GM18873 (cell line): ENCODE data around the gene MPRIP.

Experiments
- ATAC-seq: cut with Tn5 transposase; IDR thresholded peaks from one replicate; pipeline ENCODE4 v1.9.1; 2021; ENCODE audit warnings: mild to moderate bottlenecking, moderate library complexity, moderate number of reproducible peaks; ENCODE audit not compliant: unreplicated experiment, low FRiP score

The MPRIP gene

DNA sequence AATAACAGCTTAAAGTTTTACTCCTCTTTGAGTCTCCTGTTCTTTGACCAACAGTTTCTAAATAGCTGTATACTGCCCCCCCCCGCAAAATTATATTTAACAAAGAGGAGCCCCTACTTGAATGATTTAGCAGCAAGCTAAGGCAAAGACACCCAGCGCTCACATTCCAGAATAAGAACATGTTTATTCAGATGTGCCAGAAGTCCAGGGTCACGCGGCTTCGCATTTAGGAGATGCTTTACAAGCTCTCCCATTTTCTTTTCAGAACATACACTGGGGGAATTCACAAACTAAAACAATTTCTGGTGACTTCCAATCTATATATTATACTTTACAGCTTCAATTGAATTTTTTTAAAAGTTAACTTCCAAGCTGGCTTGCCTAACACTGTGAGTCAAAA lies 158.6 kb downstream of the MPRIP start:
- ATAC-seq, result no peak

DNA sequence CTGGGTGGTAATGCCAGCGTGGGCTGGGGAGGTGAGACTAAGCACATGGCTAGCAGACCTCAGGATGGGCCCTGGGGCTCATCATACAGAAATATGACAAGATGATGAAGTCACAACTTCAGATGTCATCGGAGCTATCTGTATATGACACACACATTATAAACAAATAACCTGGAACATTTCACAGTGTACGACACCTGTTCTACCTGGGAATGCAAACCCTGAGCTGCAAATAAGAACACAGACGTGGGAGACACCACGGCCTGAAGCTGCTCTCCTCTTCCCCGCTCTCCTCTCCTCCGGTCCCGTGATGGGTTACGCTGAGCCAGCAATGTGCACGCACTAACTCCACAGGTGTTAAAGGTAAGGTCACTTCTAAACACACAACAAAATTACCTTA lies 159.0 kb downstream of the MPRIP start:
- ATAC-seq, result no peak

DNA sequence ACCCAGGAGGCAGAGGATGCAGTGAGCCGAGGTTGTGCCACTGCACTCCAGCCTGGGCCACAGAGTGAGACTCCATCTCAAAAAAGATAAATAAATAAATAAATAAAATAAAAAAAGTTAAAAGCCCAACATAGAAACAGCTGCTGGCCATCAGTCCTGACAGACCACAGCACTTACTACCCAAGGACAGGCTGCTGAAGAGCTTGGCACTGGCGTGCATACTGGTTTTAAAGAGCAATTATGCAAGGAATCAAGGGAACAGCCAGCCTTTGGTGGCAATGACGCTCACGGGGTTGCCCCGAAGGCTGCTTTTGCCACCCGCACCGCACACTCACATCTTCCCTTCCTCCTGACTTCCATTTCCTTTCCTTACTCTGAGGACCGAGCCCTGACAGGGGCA lies 159.7 kb downstream of the MPRIP start:
- no peak for ATAC-seq

DNA sequence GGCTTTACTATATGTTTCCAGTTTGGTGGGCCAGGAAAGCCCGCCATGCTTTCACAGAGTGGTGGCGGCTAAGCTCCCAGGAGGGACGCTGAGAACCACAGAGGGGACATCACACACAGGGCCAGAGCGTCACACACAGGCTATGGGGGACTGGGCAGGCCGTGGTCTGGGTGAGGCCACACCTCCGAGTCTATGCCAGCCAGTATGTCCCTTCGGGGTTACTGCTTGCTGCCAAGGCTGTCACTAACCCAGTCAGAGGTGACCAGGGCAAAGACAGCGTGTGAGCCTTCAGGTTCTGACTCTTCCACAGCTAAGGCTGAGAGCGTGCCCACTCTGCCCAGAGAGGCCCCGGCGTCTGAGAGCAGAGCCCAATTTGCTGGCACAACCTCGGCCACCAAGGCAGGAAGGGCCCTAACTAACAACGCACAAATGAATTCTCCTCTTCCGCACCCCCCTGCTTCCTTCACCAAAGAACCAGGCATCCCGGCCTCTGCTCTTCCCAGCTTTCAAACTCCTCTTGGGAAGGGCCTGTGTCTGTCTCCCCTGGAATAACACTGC lies 161.0 kb downstream of the MPRIP start:
- no peak for ATAC-seq

DNA sequence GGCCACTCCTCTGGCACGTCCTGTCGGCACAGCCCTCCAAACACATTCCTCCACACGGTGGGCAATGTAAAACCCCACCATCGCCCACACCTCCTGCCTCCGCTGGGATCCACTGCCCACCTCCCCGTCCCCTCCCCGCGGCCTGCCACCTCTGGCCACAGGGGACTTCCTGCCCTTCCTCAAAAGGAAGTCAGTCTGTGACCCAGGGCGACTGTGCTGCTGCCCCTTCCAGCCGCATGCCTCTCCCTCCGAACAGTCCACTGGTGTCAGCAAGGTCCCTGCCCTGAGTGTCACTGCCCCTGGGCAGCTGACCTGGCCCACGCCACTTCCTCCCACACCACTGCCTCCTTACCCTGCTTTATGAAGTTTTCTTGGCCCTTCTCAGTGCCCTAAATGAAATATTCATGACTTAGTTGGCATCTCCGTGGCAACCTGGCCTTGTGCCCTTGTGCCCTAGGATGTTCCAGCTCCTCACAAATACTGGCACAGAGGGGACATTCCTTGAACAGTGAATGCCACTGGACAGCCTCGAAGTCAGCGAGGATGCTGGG lies 161.9 kb downstream of the MPRIP start:
- no peak for ATAC-seq

DNA sequence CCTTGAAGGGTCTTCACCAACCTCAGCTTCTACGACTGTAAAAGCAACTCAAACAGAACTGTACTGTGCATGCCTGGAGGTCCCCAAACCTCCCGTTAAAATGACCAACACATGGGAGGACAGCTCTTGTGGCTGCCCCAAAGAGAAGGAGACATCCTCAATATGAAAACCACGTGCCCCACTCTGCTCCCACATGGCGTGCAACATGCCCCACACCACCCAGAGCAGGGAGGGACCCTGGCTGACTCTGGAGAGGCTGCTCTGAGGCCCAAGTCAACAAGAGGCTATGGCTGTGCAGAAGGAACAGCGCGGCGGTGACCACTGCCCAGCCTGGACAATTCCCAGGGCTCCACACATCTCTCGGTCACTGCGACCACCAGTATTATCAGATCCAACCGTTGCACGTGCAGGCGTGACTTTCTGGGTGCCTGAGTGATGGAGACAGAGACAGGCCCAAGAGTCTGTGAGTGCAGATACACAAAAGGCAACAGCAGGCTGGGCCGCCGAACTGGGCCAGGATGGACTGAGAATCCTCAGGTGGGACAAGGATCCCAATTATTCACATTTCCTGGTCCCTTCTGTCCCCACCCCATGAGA lies 162.5 kb downstream of the MPRIP start:
- no peak for ATAC-seq

DNA sequence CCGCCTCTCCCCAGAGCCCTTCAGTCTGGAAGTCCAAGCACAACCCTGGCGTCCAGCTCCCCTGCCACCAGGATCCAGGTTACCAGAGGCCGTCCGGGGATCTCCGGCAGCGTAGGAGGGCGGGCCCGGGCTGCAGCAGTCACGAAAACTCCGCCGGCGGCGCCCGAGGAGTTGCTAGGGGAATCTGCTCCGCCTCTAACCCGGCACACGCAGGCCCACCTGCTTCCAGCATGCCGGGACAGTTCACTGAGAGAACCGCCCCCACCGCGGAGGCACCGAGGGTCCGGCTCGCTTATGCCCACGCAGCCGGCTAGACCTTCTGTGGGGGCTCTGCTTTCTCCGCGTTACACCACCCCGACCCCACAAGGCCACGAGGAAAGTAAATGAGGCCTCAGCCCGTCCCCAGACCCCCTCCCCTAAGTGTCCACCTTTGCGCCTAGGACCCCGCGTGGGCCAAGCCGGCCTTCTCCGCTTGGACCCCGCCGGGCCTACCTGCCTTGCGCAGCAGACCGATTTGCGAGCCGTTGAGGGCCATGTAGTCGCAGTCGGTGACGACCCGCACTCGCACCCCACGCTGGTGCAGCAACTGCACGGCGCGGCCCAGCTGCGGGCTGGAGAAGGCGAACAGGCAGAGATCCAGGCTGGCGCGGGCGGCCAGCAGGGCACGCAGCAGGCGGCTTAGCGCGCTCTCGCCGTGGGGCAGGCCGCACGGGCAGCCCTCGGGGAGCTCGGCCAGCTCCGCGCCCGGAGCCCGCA lies 163.3 kb downstream of the MPRIP start:
- ATAC-seq, result peak; percentile 29

DNA sequence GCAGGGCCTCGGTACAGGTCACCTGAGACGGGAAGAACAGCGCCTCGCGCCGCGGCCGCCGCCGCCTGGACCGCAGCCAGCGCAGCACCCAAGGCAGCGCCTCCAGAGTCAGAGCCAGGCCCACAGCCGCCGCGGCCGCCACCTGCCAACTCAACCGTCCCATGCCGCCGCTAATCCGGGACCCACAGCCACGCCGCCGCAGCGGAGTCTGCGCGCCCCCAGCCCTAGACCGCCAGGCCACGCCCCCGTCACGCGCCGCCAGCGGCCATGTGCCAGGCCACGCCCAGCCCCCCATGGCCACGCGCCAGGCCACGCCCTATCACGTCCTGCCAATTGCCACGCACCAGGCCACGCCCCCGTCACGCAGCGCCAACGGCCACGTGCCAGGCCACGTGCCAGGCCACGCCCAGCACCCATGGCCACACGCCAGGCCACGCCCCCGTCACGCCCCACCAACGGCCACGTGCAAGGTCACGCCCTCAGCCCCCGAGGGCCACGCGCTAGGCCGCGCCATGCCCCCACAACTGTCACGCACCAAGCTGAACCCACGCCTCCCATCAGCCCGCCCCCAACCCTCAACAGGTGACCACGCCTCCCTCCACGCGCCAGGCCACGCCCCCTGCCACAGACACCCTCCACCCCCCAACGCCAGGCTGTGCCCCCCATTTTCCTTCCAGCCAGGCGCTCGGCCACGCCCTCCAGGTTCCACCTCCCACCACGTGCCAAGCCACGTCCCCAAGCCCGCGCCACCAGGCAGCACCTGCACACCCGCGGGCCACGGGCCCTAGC lies 164.1 kb downstream of the MPRIP start, which contains the start of gene PLD6:
TSS of gene PLD6 (minus strand) at position 210 of the 789 bp plus-strand sequence. CDS start at position 163, 47 bp downstream.
- peak; percentile 47 for ATAC-seq

DNA sequence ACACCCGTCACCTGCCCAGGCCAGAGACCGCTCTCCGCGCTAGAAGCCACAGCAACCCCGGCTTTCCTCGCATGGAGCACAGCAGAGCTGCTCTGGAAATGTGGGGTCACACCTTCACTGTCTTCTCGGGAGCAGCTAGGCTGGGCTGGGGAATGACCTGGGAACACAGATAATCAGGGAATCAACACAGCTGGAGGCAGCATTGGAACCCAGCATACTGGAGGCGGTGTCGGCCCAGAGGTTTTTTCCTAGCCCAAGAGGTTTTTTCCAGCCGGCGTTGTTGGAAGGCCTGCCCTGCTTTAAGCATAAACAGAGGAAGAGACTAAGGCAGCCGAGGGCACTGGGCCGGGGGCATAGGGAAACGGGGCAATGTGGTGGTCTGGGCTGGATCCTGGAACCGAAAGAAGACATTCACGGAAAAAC lies 164.7 kb downstream of the MPRIP start:
- ATAC-seq, result no peak

DNA sequence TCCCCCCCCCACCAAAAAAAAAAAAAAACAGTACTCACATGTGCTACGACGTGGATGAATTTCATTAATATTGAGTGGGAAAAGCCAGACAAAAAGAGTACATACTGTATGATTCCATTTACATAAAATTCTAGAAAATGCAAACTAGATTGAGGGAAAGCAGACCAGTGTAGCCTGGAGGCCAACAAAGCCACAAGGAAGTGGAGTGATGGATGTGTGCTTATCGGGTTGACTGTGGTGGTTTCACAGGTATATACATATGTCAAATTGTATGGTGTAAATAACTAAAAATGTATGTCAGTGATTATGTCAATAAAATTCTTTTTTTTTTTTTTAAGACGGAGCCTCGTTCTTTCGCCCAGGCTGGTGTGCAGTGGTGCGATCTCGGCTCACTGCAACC lies 165.7 kb downstream of the MPRIP start:
- no peak for ATAC-seq

DNA sequence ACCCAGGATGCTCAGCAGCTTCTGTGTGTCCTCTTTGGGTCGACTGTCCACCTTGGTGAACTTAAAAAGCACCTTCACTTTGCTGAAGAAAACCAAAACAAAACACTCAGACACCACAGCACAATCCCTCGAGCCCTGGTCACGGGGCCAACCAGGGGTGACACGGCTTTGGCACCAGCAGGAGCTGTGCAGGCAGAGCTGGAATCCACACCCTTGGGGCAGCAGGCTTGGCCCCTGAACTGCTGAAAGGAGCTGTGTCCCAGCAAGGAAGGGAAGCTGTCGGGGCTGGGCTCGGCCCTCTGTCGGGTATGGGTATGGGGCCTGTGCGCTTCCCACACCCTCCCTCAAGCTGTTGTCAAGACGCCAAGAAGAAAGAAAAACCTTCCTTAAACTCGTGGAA lies 171.5 kb downstream of the MPRIP start:
- no peak for ATAC-seq

DNA sequence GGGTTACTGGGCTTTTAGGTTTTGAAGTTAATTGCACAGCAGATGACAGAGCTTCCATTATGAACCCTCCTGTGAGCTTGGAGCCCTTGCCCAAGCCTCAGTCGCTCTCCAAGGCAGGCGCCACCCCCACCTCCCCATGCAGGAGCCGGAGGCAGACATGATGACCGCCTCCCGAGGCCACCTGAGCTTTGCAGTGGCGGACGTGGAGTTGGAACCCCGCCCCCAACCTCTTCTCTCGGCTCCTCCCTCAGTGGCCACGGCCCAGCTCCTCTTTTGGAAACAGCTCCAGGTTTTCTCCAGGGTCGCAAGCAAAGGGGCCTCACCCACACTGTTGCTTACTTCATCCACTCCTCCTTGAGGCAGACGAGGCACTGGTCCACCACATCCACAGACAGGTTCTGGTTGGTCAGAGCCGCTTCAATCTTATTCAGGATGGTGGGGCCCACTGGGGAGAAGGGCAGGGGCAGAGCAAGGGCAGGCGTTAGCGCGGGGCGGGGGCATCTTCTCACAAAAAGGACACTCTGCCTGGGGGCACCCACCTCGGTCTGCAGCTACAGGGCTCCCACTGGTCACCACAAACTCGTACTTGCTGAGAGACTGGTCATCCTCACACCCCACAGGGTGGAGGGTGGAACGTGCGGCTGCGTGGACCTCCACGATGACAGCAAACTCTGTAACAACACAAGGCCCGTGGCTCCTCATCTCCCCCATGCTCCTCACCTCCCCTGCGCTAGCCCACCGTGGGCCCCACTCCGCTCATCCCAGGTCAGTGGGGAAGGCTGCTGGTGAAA lies 172.6 kb downstream of the MPRIP start:
- no peak for ATAC-seq

DNA sequence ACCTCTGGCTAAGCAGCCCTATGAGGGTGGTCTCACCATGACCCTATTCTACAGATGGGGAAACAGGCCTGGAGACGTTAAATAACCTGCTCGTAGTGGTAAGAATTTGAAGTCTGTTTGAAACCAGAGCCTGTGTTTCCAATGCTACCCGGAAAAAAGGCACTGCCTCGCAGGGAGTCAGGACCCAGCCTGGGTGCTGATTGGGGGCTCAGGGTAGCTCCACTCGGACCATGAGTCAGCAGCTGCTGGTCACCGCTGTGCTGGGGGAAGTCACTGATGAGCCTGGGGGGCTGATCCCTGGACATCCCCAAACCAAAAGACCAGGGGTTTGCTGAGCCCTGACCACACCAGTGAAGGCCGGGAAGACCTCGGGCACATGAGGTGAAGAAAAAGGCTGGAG lies 173.3 kb downstream of the MPRIP start:
- no peak for ATAC-seq

DNA sequence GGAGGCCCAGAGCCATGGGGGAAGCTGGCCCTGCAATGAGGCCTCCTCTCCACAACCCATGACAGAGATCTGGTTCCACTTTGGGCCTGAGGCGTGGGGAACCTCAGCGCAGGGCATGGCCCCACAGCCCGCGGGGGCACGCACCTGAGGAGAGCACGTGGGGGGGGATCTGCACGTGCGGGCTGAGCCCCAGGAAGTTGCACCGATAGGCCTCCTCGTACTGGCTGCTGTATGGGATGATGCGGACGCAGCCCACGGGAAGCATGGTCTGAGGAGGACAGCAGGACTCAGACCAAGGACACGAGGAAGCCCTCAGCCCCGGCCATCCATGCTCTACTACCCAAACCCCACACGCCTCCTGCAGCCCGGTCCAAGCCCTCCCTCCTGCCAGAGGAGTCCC lies 174.0 kb downstream of the MPRIP start:
- ATAC-seq, result no peak

DNA sequence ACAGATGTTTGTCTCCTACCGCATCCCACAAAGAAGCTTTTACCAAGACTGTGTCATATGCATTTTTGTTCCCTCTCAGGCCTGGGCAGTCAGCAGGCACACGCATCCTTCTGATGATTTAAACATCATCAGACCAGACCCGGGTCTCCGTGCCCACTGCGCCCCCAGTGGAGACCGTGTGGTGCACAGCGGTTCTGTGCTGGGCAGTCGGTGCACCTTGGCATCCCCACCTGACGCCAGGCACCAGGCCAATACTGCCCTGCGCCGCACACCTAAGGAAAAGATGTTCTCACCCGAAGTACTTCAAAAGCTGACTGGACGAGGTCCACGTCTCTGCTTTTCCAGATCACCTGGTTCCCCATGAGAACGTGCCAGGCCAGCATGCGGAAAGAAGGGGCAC lies 174.5 kb downstream of the MPRIP start:
- ATAC-seq, result no peak

DNA sequence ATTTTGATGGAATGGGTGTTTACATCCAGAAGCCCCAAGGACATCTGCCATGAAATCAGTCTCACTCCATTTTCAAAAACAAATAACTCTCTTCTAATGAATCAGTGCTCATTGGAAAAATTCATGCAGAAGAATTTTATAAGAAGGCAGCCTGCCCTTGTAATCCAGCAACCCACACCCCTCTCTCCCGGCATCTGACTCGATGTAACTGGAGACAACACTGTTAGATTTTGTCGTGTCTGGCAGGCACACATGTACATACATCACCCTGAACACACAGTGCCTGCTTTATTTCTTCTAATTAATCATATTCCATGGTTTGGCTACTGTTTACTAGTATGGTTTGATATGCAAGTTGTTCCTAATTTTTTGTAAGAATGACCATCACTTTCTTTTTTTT lies 175.7 kb downstream of the MPRIP start:
- ATAC-seq, result no peak

DNA sequence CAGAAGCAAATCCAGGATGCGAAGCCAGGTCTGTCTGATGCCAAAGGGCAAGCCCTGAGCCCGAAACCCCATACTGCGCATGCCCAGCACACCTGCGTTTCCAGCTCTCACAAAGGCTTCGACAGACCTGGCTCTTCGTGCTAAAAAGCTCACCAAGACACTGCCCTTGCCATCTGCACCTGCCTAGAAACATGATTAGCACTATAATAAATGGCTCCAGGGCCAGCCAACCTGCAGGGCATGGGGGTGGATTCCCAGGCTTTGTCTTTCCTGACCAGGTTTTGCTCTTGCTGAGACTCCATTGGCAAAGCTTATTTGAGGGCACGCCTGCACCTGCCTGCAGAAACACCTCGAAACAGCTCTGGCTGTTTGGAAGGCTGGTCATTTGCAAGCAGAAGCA lies 178.3 kb downstream of the MPRIP start:
- no peak for ATAC-seq

DNA sequence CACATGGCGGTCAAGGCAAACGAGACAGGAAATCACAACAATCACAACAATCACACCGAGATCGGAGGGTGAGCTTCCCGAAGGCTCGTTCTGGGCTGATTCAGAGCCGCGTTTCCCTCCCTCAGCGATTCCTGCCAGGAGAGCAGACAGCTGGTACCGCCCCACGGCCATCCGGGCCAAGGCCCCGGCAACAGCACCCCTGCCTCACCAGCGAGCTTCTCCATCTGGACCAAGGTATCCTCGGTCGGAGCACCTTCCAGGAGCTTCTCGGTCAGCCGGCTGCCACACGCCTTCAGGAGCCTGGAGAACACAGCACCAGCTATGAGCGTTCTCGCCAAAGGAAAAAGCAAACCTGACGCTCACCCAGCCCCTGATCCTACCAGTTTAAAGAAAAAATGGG lies 179.1 kb downstream of the MPRIP start:
- no peak for ATAC-seq

DNA sequence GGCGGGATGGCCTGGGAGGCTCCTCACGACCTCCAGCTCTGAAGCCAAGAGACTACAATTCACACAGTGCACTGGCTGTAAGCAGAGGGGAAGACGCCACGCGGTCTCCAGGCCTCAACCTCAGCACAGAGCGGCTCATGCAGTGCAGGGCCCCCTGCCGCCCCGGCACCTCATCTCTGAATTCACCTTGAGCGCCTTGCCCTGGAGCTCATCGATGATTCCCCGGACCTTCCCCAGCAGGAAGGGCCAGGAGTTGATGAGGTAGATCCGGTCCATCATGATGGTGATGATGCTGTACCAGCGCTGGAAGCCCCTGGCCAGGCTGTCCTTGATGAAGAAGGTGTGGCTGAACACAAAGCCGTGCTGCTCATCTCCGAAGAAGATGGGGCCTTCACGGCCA lies 181.5 kb downstream of the MPRIP start:
- no peak for ATAC-seq

DNA sequence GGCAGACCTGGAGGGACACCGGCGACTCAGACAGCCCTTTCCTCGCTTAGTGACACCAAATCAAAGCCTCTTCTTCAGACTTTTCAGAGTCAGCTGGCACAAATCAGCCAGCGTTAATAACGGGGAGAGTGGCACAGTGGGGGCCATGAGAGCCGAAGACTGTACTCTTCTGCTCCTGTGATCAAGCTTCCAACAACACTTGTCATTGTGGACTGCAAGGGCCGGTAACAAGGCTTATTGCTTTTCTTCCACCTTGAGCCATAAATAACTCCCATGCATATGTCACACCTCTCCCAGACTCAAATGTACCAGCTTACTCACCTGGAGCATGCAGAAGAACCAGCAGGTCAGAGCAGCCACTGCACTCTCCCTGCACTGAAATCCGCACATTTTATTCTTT lies 181.9 kb downstream of the MPRIP start:
- ATAC-seq, result no peak
